HPDE6-E6E7 (cell line): ENCODE data around the gene PCBP4.
A peak's percentile ranks its signal among the peaks of the same experiment; 100 is the strongest.

ENCODE experiments used
- DNase-seq: peaks from one replicate; pipeline ENCODE4 v3.0.0; 2011; ENCODE audit warnings: missing footprints; ENCODE audit errors: extremely low spot score

Gene PCBP4

DNA sequence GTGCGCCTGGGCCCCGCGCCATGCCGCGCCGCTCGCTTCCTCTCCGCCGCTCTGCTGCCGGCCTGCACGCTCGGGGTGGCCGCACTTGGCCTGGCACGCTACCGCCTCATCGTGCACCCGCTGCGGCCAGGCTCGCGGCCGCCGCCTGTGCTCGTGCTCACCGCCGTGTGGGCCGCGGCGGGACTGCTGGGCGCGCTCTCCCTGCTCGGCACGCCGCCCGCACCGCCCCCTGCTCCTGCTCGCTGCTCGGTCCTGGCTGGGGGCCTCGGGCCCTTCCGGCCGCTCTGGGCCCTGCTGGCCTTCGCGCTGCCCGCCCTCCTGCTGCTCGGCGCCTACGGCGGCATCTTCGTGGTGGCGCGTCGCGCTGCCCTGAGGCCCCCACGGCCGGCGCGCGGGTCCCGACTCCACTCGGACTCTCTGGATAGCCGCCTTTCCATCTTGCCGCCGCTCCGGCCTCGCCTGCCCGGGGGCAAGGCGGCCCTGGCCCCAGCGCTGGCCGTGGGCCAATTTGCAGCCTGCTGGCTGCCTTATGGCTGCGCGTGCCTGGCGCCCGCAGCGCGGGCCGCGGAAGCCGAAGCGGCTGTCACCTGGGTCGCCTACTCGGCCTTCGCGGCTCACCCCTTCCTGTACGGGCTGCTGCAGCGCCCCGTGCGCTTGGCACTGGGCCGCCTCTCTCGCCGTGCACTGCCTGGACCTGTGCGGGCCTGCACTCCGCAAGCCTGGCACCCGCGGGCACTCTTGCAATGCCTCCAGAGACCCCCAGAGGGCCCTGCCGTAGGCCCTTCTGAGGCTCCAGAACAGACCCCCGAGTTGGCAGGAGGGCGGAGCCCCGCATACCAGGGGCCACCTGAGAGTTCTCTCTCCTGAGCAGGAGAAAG is 11.1 kb downstream of the PCBP4 start:
- no peak for DNase-seq

DNA sequence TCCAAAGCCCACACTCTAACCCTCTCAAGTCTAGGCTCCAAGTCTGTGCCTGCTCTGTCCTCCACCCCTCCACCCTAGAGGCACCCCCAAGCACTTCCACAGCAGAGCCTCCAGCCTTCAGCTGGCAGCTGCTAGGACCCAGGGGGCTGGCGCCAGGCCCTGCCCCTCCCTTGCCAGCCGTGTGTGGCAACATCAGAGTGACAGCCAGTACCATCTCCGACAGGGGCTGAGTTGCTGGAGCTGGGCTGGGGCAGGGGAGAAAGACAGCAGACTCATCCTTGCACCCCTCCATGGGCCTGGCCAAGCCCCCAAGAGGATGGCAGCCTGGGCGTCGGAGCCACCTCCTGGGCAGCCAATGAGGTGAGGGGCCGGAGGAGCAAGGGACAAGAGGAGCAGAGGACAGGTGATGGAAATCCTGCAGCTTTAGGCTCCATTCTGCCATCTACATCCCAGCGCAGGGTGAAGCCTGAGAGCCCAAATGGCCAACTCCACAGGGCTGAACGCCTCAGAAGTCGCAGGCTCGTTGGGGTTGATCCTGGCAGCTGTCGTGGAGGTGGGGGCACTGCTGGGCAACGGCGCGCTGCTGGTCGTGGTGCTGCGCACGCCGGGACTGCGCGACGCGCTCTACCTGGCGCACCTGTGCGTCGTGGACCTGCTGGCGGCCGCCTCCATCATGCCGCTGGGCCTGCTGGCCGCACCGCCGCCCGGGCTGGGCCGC is 11.9 kb downstream of the PCBP4 start, which contains the start of gene GPR62:
TSS of gene GPR62 (plus strand) at position 207 of the 718 bp plus-strand sequence. CDS start at position 479, 272 bp downstream.
- DNase-seq: no peak

DNA sequence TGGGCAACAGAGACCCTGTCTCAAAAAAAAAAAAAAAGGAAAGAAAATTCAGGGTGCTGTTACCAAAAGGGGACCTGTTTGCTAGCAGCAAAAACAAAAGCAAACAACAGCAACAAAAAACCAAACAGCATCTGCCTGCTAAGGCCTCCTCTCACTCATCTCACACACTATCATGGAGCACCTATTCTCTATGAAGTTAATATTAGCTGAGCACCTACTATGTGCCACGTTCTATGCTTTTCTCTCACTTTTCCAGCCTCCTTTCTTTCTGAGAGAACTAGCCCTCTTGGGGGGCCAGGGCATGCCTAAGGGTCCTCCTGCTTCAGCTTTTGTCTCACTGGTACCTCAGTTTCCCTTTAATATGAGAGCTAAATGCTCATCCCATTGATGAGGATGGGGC is 12.5 kb downstream of the PCBP4 start:
- no peak for DNase-seq

DNA sequence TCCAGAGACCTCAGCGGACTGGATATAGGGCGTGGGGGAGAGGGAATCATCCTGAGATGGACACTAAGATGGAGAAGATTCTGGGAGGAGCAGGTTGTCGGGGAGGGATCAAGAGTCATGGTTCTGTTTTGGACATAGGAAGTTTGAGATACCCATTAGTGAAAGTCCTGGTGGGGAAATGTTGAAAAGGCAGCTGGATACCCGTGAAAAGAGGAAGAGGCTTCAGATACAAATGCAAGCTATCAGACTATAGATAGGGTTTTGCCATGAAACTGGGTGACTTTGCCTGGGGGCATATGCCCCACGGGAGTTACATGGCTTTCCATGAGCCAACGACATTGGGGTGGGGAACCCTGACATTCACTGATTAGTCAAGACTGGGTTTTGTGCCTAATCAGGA is 13.1 kb downstream of the PCBP4 start:
- no peak for DNase-seq

DNA sequence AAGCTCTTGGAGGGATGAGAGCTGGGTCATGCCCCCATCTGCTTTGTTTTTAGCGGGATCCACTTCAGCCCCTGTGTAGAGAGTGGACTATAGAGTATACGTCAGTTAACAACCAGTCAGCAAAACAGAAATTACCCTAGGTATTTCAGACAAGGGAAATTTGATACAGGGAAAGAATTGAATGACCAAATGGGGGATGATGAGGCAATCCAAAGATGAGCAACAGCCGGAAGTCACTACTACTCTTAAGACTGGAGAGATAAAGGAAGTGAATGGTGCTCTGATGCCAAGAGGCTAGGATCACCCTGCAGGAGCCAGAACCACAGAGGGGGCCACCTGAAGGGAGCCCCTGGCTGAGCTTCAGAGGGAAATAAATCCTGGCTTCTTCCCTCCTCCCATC is 13.8 kb downstream of the PCBP4 start:
- no peak for DNase-seq

DNA sequence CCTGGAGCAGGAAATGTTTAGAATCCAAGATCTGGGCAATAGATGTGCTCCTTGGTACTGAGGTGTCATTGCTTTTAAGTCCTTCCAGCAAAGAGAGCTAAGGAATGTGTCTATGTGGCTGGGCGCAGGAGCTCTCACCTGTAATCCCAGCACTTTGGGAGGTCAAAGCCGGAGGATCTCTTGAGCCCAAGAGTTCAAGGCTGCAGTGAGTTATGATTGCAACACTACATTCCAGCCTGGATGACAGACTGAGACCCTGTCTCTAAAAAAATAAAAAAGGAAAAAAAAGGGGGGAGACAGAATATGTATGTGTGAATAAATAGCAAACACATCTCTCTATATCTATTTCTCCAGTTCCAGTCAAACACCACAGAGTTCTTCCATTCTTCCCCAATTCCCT is 16.4 kb downstream of the PCBP4 start:
- DNase-seq: no peak

DNA sequence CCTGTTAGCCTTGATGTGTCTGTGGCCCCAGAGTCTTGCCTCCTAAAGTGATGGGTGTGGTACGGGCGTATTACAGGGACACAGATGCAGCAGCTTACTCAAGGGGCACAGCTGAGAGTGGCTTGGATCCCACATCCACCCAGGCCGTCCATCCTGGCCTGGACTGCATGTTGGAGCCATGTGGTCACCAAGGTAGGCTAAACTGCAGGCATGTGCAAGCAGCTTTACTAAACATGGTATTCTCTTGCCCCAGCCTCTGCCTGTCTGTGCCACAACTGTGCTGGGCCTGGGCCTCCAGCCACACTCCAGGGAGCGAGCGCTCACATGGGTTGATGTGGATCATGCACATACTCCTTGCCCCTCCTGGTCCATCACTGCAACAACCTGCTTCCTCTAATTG is 18.1 kb downstream of the PCBP4 start:
- DNase-seq: no peak

DNA sequence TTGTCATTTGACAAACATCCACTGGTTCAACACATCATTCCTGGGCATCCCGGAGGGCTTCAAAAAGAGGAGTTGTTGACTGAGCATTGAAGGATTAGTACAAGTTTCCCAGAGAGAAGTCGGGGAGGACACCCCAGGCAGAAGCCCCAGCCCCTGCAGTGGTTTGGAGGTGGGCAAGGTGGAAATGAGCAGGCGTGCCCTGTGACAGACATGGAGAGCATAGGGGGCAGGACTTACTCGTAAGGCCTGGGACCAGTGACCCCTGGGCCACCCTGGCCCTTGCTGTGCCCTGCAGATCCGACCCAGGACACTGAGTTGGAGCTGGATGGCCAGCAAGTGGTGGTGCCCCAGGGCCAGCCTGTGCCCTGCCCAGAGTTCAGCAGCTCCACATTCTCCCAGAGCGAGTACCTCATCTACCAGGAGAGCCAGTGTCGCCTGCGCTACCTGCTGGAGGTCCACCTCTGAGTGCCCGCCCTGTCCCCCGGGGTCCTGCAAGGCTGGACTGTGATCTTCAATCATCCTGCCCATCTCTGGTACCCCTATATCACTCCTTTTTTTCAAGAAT is 19.2 kb downstream of the PCBP4 start:
- DNase-seq: no peak

DNA sequence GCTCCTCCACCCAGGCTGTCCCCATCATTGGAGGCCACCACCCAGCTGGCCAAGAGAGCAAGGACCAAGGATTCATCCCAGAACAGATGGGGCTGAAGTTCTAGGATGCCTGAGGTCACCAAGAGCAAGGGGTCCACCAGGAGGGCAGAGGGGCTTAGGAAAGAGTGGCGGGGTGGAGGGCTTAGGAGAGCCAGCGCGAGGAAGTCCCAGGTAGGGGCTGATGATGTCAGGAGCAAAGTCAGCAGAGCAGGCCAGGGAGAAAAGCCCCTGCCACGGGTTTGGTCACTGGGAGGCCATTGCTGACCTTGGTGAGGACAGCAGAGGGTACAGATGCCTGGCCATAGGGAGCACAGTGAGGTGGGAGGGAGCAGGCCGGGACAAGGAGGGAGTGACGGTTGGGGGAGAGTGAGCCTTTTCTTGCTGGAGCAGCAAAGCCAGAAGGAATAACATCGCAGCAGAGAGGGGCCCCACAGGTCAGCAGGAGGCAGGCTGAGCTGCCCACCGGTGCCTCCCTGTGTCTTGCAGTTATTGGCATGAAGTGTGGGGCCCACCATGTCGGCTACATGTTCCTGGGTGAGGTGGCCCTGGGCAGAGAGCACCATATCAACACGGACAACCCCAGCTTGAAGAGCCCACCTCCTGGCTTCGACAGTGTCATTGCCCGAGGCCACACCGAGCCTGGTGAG is 19.9 kb downstream of the PCBP4 start:
- DNase-seq: no peak

DNA sequence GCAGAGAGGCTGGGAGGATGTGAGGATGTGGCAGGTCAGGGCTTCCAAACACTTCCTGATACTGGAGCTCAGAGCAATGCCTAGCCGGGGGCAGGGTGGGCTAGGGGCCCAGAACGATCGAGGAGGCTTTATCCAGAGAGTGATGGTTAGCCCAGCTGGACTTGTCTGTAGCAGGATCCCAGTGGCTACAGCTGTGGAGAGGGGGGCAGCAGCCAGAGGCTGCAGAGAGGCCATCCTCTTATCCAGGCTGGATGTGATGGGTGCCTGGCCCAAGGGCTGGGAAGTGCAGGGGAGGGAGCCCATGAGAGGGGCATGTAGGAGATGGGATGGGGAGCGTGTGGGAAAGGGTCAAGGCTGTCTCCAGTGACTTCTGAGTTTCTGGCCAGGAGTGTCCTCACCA is 20.5 kb downstream of the PCBP4 start:
- DNase-seq: no peak

DNA sequence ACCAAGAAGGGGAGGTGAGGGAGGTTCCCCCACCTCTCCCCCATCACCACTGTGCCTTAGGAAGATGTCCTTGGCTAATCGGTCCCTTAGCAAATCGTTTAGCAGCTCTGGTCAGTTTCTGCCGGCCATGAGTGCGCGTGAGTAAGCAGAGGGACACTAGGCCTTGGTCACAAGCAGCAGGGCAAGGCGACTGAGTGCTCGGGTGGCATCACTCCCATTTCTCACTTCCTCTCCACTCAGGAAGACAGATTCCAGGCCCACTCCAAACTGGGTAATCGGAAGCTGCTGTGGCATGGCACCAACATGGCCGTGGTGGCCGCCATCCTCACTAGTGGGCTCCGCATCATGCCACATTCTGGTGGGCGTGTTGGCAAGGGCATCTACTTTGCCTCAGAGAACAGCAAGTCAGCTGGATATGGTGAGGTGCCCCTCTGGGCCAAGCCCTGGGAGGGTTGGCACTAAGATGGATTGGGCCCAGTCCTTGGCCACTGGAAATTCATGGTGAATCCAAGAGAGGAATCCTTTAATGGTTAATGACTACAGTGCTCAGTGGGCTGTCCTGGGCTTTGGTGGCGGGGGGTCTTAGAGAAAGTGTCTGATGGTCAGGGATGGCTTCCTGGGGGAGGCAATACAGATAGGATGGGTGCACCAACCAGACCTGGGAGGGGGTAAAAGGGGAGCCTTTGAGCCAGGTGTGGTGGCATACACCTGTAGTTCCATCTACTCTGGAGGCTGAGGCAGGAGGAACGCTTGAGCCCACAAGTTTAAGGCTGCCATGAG is 21.1 kb downstream of the PCBP4 start:
- no peak for DNase-seq

DNA sequence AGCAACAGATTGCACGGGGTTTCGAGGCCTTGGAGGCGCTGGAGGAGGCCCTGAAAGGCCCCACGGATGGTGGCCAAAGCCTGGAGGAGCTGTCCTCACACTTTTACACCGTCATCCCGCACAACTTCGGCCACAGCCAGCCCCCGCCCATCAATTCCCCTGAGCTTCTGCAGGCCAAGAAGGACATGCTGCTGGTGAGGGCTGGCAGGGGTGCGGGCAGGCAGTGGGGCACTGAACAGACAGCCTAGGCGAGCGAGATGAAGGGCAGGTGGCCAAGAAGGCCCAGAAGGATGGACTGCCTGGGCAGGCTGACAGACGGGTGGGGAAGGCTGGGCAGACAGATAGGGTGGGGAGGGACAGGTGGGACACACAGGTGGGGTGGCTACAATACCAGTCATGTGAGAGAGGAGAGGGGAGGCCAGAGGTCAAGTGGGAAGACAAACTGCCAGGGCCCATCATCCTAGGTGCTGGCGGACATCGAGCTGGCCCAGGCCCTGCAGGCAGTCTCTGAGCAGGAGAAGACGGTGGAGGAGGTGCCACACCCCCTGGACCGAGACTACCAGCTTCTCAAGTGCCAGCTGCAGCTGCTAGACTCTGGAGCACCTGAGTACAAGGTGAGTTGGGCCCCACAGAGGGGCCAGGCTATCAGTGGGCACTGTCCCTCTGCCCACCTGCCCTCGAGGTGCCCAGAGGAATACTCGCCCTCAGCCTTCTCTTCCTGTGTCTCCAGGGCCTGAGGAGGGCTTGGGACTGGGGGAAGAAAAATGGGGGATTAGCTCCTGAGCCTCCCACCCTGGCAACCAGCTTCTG is 22.0 kb downstream of the PCBP4 start:
- DNase-seq: no peak

DNA sequence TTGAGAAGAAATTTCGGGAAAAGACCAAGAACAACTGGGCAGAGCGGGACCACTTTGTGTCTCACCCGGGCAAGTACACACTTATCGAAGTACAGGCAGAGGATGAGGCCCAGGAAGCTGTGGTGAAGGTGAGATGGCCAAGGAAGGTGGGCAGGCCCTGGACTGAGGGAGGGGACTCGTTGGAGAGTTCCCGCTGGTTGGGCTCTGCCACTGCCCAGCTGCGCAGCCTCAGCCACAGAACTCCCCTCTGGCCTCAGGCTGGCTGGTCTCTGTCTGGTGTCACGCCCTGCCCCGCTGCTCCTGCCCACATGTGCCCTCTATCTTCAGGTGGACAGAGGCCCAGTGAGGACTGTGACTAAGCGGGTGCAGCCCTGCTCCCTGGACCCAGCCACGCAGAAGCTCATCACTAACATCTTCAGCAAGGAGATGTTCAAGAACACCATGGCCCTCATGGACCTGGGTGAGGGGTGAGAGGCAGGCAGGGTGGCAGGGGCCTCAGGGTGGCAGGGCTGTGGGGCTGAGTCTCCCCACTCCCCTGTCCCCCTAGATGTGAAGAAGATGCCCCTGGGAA is 22.7 kb downstream of the PCBP4 start:
- DNase-seq: no peak

DNA sequence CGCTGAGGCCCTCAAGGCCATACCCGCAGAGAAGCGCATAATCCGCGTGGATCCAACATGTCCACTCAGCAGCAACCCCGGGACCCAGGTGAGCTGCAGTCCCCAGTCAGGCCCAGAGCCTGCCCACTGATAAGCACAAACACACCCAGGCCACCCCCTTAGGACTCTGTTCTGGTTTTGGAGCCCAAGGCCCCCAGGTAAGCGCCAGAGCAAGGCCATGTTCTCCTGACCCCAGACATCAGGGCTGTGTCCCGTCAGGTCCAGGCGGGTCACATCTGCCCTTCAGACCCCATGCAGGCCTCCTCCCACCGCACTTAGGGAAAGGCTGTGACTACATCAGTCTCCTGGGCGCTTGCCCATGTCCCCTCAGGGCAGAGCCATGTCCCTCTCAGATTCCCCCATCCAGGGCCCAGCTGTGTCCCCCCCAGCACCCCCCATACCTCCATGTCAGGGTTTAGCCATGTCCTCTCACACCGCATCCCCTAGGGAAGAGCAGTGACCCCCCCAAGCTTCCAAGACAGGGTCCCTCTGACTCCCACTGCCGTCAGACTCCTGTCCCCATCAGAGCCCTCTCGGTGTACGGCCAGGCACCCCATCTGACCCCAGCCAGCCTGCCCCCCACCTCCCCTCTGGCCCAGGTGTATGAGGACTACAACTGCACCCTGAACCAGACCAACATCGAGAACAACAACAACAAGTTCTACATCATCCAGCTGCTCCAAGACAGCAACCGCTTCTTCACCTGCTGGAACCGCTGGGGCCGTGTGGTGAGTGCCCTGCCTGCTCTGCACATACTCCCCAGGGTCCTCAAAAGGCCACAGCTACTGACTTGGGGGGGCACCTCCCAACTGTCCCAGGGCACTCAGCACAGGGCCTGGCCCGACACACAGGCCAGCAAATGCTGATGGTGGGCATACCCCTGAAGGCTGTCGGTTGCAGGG is 23.5 kb downstream of the PCBP4 start:
- no peak for DNase-seq

DNA sequence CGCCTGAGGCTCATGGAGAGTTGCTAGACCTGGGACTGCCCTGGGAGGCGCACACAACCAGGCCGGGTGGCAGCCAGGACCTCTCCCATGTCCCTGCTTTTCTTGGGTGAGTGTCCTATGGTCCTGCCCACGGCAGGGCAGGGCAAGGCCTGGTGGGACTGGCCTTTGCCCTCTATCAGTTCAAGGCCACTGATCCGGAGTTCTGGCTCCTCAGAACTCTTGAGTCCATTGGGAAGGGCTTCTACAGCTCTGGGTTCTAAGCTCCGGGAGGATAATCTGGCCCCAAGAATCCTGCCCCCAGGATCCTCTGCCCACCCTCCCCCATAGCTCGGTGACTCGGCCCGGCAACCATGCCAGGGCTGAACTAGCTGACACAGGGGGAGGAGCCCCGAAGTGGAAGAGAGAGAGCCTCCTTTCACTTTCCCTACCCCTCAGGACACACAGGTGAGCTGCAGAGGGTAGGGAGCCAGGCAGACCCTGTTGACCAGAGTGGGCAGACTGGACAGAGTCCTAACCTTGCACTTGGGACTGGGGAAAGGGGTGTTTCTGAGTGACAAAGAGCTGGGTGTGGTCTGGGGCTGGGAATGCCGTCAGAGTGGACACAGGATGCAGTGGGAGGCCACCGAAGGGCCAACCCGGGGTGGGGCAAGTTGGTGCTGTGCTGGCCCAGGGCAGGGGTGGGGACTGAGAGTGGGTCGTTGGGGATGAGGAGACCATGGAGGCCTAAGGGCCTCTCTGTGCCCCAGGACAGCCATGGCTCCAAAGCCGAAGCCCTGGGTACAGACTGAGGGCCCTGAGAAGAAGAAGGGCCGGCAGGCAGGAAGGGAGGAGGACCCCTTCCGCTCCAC is 24.4 kb downstream of the PCBP4 start:
- peak; percentile 62 for DNase-seq

DNA sequence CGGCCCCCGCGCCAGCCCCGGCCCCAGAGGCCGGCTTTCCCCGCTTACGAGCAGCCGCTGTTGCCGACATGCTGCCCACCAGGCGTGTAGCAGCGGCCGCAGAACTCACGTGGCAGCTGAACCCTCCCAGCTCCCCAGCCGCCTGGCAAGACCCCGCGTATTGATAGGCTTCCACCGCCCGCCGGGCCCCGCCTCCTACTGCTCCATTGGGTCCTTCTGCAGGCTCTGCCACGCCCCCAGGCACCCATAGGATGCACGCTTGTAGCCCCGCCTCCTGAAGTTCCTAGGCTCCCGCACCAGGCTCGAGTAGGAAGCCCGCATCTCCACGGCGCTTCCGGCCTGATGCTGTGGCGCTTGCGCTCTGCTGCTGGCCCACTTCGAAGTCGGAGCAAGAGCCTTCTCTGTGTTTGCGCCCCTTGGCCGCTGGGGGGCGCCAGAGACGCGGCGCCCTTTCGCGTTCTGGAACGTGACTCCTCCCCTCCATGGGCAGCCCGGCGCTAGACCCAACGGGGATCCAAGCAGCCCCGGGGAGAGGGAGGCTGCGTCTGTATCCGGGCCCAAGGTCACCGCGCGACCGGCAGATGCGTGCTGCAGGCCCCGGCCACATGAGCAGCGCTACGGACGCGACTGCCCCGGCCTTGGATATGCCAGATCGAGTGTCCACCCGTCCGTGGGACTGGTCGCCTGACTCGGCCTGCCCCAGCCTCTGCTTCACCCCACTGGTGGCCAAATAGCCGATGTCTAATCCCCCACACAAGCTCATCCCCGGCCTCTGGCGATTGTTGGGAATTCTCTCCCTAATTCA is 25.3 kb downstream of the PCBP4 start, which contains the start of the genes PARP3 and RRP9:
TSS of gene PARP3 (plus strand) at position 566 of the 805 bp plus-strand sequence. CDS start 993 bp downstream, outside the sequence.
TSS of gene RRP9 (minus strand) at position 107 of the 805 bp plus-strand sequence. CDS start at position 70, 37 bp downstream.
- peak; percentile 88 for DNase-seq

DNA sequence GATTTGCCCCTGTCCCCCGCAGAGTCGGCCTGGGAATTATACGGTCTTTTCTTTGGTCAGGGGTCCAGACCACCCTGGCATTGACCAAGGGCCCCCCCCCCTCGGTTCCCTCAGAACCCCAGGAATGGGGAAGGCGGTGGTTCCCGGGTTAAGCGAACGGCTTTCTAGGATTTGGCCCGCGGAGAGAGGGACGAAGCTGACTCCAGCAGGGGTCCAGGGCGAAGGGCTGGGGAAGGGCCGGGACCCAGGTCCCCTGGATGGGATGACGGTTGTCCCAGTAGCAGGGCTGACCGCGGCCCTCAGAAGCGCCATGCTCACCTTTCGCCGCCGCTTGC is 25.8 kb downstream of the PCBP4 start:
- DNase-seq: no peak
